Heart right ventricle (tissue), 16 donors: ENCODE results near the gene ACMSD. TPM values are rescaled to one million over a fixed set of nuclear protein-coding genes. Genes with fewer than 3 reads are reported as not detected.

Source experiments
- ATAC-seq, 8 donors: fragments of 200-7000 bp; cut with Tn5 transposase; one replicate each; pipeline ENCODE4 v1.9.1; 2020; ENCODE audit warnings: mild to moderate bottlenecking in 8 of 8, moderate library complexity in 8 of 8, moderate number of reproducible peaks in 1 of 8
- DNase-seq, 2 donors: peaks; one replicate each; pipeline ENCODE4 v3.0.0-alpha.2; 2020
- H3K27ac ChIP-seq, 10 donors: fragments of 200-600 bp; sonication (generic) in 2 of 10; one replicate each; pipeline versions ENCODE4 v1.5.0 to v1.8.0; 2020 to 2022; ENCODE audit warnings: mild to moderate bottlenecking in 3 of 10
- H3K27me3 ChIP-seq, 7 donors: fragments of 200-600 bp; one replicate each; pipeline ENCODE4 v1.8.0; 2021 to 2022; ENCODE audit warnings: mild to moderate bottlenecking in 2 of 7
- H3K36me3 ChIP-seq, 9 donors: fragments of 200-600 bp; sonication (generic) in 1 of 9; one replicate each; pipeline versions ENCODE4 v1.5.0 to v1.8.0; 2020 to 2022; ENCODE audit warnings: mild to moderate bottlenecking in 2 of 9
- H3K4me1 ChIP-seq, 9 donors: fragments of 200-600 bp; sonication (generic) in 1 of 9; one replicate each; pipeline versions ENCODE4 v1.5.0 to v1.8.0; 2020 to 2022; ENCODE audit warnings: mild to moderate bottlenecking in 4 of 9
- H3K4me3 ChIP-seq, 10 donors: fragments of 200-600 bp; sonication (generic) in 2 of 10; one replicate each; pipeline versions ENCODE4 v1.5.0 to v1.8.0; 2020 to 2022; ENCODE audit warnings: mild to moderate bottlenecking in 7 of 10, moderate library complexity in 2 of 10
- H3K9me3 ChIP-seq, 11 donors: fragments of 200-600 bp in 10 of 11; sonication (generic) in 2 of 11; one replicate each; pipeline versions ENCODE4 v1.5.0 to v1.8.0; 2013 to 2022; ENCODE audit warnings: mild to moderate bottlenecking in 2 of 11, control low read depth in 1 of 11, moderate library complexity in 1 of 11
- WGBS, 2 donors: extraction: QIAGEN DNeasy Blood & Tissue Kit; methylation state at CpG; one replicate each; pipeline ENCODE4 v1.1.7; 2013; ENCODE audit warnings: inconsistent platforms in 1 of 2; 5-methylcytosine and 5-hydroxymethylcytosine counted together
- intact Hi-C, 10 donors: fragments of 100-400 bp; cut with DNase I; formaldehyde crosslinking; loops; one replicate each; pipeline versions ENCODE4 v1.11.1 to v1.14.2; 2022
- microRNA-seq, 2 donors: library from miRNA; unstranded; fragments of <30 nt; microRNA quantifications; one replicate each; pipeline ENCODE4 v1.2.0, GENCODE V29; 2021
- polyA plus RNA-seq, 2 donors: library from polyadenylated mRNA; stranded (reverse); fragments of 200-250 nt; gene quantifications; one replicate each; pipeline ENCODE4 v1.2.3, GENCODE V29; 2013
- total RNA-seq, 10 donors: library from RNA; stranded (reverse); fragmentation: NEBNext Ultra II Directional in 3 of 10; extraction: Animal tissue kit (Norgen Biotek cat#: 25700) in 3 of 10; gene quantifications; one replicate each; pipeline versions ENCODE4 v1.2.1 to v1.2.4, GENCODE V29; 2021 to 2023
- TF ChIP-seq, protein P1 (sequence below), 9 donors: fragments of 200-600 bp; sonication (generic) in 2 of 9; IDR thresholded peaks; one replicate each; pipeline versions ENCODE4 v1.5.0 to v1.8.0; 2021 to 2022; ENCODE audit warnings: antibody characterized with exemption in 9 of 9, mild to moderate bottlenecking in 5 of 9, moderate library complexity in 1 of 9
- donor health status: Arrhythmogenic right ventricular cardiomyopathy.
- donor health status: ischemic (EF 13 %, LVEDD 7.1; RV severe dilation, severe dysfunction).
- donor health status: healthy with polysubstance abuse.
- donor health status: DM: no; HTN: yes; CAD: no.
- donor health status: DM: no; HTN: no; CAD: no.
- donor health status: ischemic (EF 25% LVEDD 6.9; RV normal size, moderate dysfunction).
- donor health status: ischemic (EF 25% LVEDD 5.7; RV mildly dilated, moderate dysfunction).
- donor health status: healthy.
- donor health status: DM: yes; HTN: yes; CAD: no.
- donor health status: Ischemic cardiomyopathy.
- donor health status: ischemic (EF 35%, LVEDD 5.7; RV mildly dilated, moderate dysfunction).
- donor health status: nonischemic (EF 11% LVEDD 7.7; RV severe dilation, severe dysfunction).
- donor health status: DM: yes; HTN: yes; CAD: no.
- donor health status: PGD.
- donor health status: ischemic (EF 29% LVEDD 5.4; RV normal size, mild dysfunction).
- donor health status: nonischemic (EF 23%, LVEDD 6.1; RV moderate dilation, normal function).

Gene ACMSD
- total and polyA plus RNA-seq, 12 donors = not detected

GRCh38 chr2:134950886-134951285 is 112.5 kb downstream of the ACMSD start:
- Histone ChIP-seq H3K4me1 (no peaks in the 10 kb centered on the region), H3K9me3 (no peaks in the 10 kb centered on the region)
- TF ChIP-seq, protein P1, sequence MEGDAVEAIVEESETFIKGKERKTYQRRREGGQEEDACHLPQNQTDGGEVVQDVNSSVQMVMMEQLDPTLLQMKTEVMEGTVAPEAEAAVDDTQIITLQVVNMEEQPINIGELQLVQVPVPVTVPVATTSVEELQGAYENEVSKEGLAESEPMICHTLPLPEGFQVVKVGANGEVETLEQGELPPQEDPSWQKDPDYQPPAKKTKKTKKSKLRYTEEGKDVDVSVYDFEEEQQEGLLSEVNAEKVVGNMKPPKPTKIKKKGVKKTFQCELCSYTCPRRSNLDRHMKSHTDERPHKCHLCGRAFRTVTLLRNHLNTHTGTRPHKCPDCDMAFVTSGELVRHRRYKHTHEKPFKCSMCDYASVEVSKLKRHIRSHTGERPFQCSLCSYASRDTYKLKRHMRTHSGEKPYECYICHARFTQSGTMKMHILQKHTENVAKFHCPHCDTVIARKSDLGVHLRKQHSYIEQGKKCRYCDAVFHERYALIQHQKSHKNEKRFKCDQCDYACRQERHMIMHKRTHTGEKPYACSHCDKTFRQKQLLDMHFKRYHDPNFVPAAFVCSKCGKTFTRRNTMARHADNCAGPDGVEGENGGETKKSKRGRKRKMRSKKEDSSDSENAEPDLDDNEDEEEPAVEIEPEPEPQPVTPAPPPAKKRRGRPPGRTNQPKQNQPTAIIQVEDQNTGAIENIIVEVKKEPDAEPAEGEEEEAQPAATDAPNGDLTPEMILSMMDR (IDR thresholded peaks at IDR 0.05) = no peak

More at GRCh38 chr2:134950886-134951285, 112.5 kb downstream of the ACMSD start:
- no peak overlapping the region for H3K27ac ChIP-seq
- DNase-seq (no peak), ATAC-seq (no peak)
- H3K36me3 ChIP-seq = peaks cover 0 to 100% (median 51%) of the 10 kb centered on the region in 9 donors
- no peaks in the 10 kb centered on the region for H3K27me3 ChIP-seq
- H3K4me3 ChIP-seq = no peak overlapping the region
- WGBS, 2 donors = 96 to 97% methylated on average over 2 of the region's 2 CpGs
- intact Hi-C loops = no loop called here

Small RNA genes within 50 kb of the gene (microRNA-seq; reads per million reads assigned to microRNA genes)
- gene MIR5590 = 0 reads per million in 2 donors

Other genes with a start within 250 kb of the ACMSD start
- gene TMEM163, start 119.6 kb upstream of the ACMSD start, total RNA-seq = under 1 TPM; 0.16 to 0.80 (median 0.35) TPM
- gene TMEM163, start 119.6 kb upstream of the ACMSD start, polyA plus RNA-seq = 1 to 10 TPM in 1 of 2 donors, under 1 TPM in 1; 0.88 to 1.7 TPM
- gene CCNT2, start 80.2 kb downstream of the ACMSD start, total RNA-seq = 10 to 100 TPM; 13.7 to 26.6 (median 21.3) TPM
- gene CCNT2, start 80.2 kb downstream of the ACMSD start, polyA plus RNA-seq = 10 to 100 TPM in 1 of 2 donors, 1 to 10 TPM in 1; 4.7 to 18.9 TPM
- not detected for gene MAP3K19, start 208.8 kb downstream of the ACMSD start, total RNA-seq
- not detected for gene MAP3K19, start 208.8 kb downstream of the ACMSD start, polyA plus RNA-seq
- 10 to 100 TPM; 40.7 to 64.2 (median 53.8) TPM for gene RAB3GAP1, start 213.7 kb downstream of the ACMSD start, total RNA-seq
- 10 to 100 TPM; 17.5 to 27.2 TPM for gene RAB3GAP1, start 213.7 kb downstream of the ACMSD start, polyA plus RNA-seq